ENCODE measurements around the gene ZNF579.

ZNF579 gene

DNA sequence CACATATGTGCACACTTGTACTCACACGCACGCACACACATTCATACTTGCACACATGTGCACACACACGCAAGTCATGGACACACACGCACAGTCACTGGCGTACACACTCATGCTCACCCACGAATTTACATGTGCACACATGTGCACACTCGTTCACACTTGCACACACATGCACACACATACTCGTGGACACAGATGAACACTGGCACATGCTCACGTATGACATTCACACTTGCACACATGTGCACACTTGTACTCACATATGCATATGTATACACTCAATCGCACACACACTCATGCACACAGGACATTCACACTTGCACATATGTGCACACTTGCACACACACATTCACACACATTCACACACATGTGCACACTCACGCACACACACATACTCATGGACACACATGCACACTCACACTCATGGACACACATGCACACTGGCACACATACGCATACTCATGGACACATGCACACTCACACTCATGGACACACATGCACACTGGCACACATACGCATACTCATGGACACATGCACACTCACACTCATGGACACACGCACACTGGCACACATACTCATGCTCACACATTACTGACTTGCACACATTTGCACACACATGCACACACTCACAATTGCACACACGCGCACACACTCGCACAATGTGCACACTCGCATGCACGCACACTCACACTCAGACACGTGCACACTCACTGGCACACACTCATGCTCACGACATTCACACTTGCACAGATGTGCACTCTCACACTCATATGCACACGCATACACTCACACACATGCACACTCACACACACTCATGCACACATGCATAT, 53.2 kb downstream of the ZNF579 start:
- DNase-seq (ENCODE audit: low read depth) = no peak
- H3K4me3 ChIP-seq (ENCODE audit: control insufficient read depth, low read depth, low read length) = no peak overlapping the region
- TF ChIP-seq, protein P1, sequence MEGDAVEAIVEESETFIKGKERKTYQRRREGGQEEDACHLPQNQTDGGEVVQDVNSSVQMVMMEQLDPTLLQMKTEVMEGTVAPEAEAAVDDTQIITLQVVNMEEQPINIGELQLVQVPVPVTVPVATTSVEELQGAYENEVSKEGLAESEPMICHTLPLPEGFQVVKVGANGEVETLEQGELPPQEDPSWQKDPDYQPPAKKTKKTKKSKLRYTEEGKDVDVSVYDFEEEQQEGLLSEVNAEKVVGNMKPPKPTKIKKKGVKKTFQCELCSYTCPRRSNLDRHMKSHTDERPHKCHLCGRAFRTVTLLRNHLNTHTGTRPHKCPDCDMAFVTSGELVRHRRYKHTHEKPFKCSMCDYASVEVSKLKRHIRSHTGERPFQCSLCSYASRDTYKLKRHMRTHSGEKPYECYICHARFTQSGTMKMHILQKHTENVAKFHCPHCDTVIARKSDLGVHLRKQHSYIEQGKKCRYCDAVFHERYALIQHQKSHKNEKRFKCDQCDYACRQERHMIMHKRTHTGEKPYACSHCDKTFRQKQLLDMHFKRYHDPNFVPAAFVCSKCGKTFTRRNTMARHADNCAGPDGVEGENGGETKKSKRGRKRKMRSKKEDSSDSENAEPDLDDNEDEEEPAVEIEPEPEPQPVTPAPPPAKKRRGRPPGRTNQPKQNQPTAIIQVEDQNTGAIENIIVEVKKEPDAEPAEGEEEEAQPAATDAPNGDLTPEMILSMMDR (conservative IDR thresholded peaks at IDR 0.05; ENCODE audit: control insufficient read depth, insufficient read depth, low read depth, low read length) = no peak

All from fibroblast of mammary gland (primary cell).